Measurements from ENCODE around the gene NIP7.

GRCh38 chr16:69382421-69382820, 42.8 kb downstream of the NIP7 start:
- TF ChIP-seq CTCF (IDR thresholded peaks at IDR 0.05) (no peak), POLR2A (IDR thresholded peaks at IDR 0.05) (no peak), POLR2AphosphoS5 (IDR thresholded peaks at IDR 0.05) (no peak), EP300 (IDR thresholded peaks at IDR 0.05) (no peak)
